MM.1S (cell line): ENCODE data around the gene GIPC1.

ENCODE experiments used
- CTCF ChIP-seq: fragments of 300-600 bp; sonication (generic); IDR thresholded peaks from 2 replicates; pipeline ENCODE4 v1.5.1; 2016; ENCODE audit warnings: antibody characterized with exemption, low read length, mixed read lengths
- EZH2 ChIP-seq: fragments of 300-600 bp; sonication (generic); optimal IDR thresholded peaks from 2 replicates; pipeline ENCODE3; 2017; ENCODE audit warnings: low read depth, mild to moderate bottlenecking, antibody characterized with exemption, low read length, mixed read lengths
- EZH2phosphoT487 ChIP-seq: fragments of 300-600 bp; sonication (generic); IDR thresholded peaks from 2 replicates; pipeline ENCODE4 v1.6.1; 2018; ENCODE audit warnings: antibody characterized with exemption, low read length

GRCh38 chr19:14514215-14514863 is 18.4 kb upstream of the GIPC1 start:
- TF ChIP-seq CTCF (no peak), EZH2 (no peak), EZH2phosphoT487 (no peak)
